Fibroblast of skin of left biceps (primary cell): ENCODE measurements around the gene ADCY5.
A peak's percentile ranks its signal among the peaks of the same experiment; 100 is the strongest.
"Not testable (repeated sequence)": the region's sequence is repeated elsewhere in the genome, so short reads cannot be mapped to it uniquely, and the experiment has no call there.

ENCODE experiments used
- DNase-seq, 2 experiments: peaks; one replicate each; pipeline ENCODE4 v3.0.0-alpha.2; 2013; ENCODE audit warnings: low read depth in 2 of 2

ADCY5 gene

GRCh38 chr3:123448536-123449101 lies at the start of gene ADCY5:
TSS of gene ADCY5 (minus strand) at chr3:123449090. CDS start at chr3:123448545, 545 bp downstream.
- no peak for DNase-seq

- DNase-seq, result no peak
Observed at GRCh38 chr3:123493912-123494311, 45.0 kb upstream of the ADCY5 start.

GRCh38 chr3:123491966-123492587 lies 43.2 kb upstream of the ADCY5 start:
- DNase-seq, result no peak

DNA sequence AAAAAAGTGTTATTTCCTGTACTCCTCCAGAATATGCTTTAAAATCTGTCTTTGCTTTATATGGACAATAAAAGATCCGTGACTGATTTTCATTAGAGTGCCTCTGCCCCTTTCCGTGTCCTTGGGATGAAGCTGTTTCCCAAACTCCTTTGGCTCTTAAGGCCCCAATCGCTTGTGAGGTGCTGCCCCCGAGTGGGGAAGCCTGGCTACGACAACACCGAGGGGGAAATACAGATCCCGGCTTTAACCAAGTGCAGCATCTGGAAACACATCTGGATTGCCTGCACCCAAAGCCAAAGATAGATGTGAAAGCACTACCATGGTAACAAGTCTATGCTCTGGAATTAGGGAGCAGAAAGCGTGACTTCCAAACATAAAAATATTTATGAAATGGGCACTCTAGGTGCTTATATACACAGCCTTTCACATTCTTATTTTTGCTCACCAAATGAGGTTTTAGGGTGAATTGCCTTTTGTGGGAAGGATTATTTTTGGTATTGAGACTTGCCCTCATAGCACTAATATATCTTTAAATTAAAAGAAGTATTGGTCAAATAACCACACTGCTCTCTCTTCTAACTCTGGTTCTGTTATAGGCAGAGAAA lies 40.6 kb upstream of the ADCY5 start:
- peak; percentile 6 to 13 for DNase-seq

- no peak for DNase-seq
Observed at GRCh38 chr3:123488645-123489347, 39.9 kb upstream of the ADCY5 start.

GRCh38 chr3:123487063-123487462 lies 38.2 kb upstream of the ADCY5 start:
- DNase-seq, result not testable (repeated sequence)

DNA sequence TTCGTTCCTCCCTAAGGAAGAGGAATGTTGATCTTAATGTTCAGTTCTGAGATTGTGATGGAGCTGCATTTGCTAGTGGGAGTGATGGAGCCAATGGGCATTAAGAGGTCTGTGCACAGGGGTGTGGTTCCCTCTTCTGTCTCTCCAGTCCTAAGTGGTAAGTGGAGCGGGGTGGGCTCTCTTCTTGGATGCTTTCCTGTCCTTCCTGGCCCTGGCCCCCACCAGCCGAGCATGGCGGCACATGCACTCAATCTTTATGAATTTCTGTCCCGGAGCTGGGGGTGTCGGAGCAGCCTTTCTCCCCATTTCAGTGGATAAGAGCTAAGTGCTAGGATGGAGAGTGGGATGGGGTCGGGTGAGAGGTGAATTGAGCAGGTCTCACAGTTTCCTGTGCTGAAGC lies 37.6 kb upstream of the ADCY5 start:
- DNase-seq, result no peak

DNA sequence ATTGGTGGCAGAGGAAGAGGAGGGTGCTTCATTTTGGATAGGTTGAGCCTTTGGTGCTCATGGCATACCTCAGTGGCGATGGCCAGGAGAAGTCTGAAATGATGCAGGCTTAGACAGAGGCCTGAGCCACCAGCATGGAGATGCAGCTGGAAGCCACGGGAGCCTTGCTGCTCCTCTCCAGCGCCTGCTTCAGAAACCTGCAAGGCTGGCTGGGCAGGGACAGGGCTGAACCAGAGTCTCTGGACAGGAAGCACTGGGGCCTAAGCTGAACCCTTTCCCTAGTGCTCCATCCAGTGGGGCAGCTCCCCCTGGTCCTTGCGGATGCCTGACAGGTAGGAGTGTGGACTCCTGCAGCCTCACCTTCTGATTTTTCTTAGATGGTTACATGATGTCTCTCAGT lies 36.7 kb upstream of the ADCY5 start:
- DNase-seq, result no peak

- DNase-seq, result no peak
Observed at GRCh38 chr3:123483146-123483545, 34.3 kb upstream of the ADCY5 start.

GRCh38 chr3:123481722-123482457 lies 33.0 kb upstream of the ADCY5 start:
- DNase-seq, result no peak

- no peak for DNase-seq
Observed at GRCh38 chr3:123481071-123481470, 32.2 kb upstream of the ADCY5 start.

GRCh38 chr3:123480428-123480827 lies 31.5 kb upstream of the ADCY5 start:
- no peak for DNase-seq

- DNase-seq, result no peak
Observed at GRCh38 chr3:123479891-123480290, 31.0 kb upstream of the ADCY5 start.

DNA sequence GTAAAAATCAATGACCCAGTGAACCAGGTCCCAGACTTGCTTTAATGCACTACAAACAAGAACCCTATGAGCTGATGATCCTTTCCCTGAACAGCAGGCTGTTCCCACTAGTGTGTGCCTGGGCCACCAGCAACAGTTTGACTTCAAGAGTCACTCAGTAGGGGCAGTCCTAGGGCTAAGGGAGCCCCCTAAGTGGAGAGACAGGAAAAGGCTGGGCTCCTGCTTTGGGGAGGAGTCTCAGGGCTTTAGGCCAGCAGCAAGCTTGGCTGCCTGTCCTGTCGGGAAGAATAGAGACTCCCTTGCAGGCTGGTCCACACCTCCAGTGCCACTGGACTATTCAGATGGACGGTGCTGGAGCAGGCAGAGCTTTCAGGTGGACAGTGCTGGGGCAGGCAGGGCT lies 29.4 kb upstream of the ADCY5 start:
- DNase-seq, result no peak

DNA sequence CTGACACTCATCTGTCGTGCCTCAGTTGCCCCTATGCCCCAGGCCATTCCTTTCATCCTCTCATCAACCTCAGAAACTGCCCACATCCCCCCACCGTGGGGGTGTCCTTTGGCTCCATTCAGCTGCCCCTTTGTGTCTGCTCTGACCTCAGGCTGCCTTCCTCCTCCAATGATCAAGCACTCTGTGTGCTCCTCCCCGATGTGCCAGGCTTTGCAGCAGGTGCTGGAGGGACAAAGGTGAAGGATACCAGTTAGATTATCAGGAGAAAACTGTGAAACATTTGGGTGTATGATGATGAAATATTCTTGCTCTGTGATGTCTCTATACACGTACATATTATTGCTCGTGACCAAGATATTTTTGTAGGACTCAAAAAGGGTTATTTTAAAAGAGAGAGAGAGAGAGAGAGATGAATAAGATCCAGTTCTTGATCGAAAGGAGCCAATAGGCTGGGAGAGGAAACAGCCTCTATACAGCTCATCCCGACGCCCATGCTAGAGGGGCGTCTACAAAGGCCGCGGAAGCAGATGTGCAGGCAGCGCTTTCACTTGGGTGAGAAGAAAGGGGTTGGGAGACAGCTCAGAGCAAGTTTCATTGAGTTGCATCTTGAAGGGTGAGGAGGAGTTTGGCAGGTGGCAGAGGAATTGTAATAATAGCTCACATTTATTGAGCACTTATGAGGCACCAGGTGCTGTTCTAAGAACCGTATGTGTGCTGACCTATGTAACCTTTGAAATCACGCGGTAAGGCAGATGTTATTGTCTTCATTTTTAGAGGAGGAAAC lies 28.3 kb upstream of the ADCY5 start:
- no peak for DNase-seq

DNA sequence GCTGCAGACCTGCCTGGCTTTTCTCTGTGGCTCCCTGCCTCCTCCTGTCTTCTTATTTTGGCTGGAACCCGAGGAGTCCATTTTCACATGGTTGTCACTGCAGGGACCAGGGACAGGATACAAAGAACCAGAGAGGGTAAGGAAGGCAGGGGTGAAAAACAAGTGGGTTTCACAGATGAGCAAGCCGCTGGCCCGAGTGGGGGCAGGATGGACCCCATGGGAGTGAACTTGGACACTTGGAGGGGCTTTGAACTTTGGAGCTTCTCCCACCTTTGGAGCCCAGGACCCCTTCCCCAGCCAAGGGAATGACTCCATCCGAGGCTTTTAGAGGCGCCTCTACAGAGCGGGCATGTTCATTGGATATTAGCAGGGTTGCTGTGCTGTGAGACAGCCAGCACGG lies 26.9 kb upstream of the ADCY5 start:
- DNase-seq, result no peak

- no peak for DNase-seq
Observed at GRCh38 chr3:123471106-123471505, 22.2 kb upstream of the ADCY5 start.

DNA sequence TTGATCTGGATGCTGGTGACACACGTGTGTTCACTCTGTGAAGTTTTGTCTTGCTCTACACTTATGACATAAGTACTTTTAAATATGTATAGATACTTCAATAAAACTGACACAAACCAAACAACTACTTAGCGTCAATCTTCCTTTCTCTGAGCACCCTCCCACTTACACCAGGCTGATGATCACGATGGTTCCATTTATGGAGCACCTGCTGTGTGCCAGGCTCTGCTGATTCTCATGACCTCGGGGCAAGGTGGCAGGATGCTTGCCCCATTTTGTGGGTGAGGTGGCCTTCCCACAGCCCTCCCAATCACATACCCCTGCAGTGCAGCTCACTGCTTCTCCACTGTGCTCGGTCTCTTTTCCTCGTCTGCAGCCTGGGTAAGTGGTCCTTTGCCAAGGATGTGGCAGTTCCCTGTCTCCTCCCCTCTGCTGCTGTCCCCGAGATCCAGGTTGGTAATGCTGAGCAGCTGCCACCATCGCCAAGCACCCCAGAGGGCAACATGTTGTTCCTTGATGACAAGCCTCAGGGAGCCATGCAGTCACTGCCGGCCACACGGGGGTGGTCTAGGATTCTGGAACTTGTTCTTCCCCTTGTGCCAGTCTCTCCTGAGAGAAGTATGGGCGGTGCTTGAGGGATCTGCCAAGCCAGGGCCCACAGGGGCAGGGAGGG lies 20.6 kb upstream of the ADCY5 start:
- no peak for DNase-seq

DNA sequence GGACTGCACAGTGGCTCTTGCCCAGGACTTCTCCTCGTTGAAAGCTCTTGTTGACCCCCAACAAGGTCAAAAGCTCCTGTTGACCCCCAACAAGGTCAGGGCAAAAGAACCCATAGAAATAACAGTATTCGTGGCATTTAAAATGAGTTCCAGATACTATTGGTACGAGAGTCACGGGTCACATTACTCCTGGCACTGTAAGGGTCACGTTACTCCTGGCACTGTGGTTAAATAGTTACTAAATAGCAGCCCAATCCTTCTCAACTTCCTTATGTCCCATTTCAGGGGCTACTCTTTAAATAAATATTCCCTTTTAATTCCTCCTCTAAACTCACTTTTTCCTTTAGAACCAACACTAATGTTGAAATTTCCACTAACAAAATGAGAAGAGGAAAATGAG lies 18.2 kb upstream of the ADCY5 start:
- no peak for DNase-seq

DNA sequence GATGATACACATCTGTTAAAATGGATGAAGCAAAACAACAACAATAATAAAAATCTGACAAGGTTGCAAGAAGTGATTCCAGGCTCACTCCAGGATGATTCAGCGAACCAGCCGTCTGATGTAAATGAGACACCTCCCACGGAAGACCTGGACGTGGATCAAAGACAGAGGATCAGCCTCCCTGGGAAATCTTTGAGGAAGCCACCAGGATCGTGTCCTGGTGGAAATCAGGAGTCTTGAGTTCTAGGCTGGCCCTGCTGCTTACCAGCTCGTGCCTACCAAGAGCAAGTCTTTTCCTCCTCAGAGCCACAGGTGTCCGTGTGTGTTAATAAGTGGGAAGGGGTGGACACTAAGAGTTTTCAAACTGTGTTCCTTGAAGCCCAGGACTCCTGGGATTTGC lies 15.3 kb upstream of the ADCY5 start:
- DNase-seq, result no peak

GRCh38 chr3:123459862-123460261 lies 11.0 kb upstream of the ADCY5 start:
- DNase-seq, result no peak
